ENCODE measurements around the gene ADAMTSL2.

- TF ChIP-seq EZH2 (IDR thresholded peaks at IDR 0.05) (no peak), POLR2AphosphoS5 (IDR thresholded peaks at IDR 0.05; ENCODE audit: borderline replicate concordance, low read depth, low read length) (no peak), FOXP2 (optimal IDR thresholded peaks at IDR 0.05; ENCODE audit: control extremely low read depth, extremely low read length, insufficient read depth) (no peak)
Observed at GRCh38 chr9:133522073-133522910, 12.2 kb upstream of the ADAMTSL2 start.
